HuH-7 (cell line): ENCODE measurements around the gene ARHGEF33.

Source experiments
- DNase-seq: peaks from one replicate; pipeline ENCODE4 v3.0.0; 2011; ENCODE audit warnings: low spot score

The ARHGEF33 gene

DNA sequence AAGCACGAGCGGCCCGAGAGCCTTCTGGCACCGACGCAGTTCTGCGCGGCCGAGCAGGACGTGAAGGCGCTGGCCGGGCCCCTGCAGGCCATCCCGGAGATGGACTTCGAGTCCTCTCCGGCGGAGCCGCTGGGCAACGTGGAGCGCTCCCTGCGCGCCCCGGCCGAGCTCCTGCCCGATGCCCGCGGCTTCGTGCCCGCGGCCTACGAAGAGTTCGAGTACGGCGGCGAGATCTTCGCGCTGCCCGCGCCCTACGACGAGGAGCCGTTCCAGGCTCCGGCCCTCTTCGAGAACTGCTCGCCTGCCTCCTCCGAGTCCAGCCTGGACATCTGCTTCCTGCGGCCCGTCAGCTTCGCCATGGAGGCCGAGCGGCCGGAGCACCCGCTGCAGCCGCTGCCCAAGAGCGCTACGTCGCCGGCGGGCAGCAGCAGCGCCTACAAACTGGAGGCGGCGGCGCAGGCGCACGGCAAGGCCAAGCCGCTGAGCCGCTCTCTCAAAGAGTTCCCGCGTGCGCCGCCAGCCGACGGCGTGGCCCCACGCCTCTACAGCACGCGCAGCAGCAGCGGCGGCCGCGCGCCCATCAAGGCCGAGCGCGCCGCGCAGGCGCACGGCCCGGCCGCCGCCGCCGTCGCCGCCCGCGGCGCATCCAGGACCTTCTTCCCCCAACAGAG lies 70.4 kb downstream of the ARHGEF33 start:
- DNase-seq = no peak

GRCh38 chr2:38960609-38961320 lies 71.1 kb downstream of the ARHGEF33 start:
- no peak for DNase-seq

- no peak for DNase-seq
Measured at GRCh38 chr2:38966006-38966405, 76.3 kb downstream of the ARHGEF33 start.

DNA sequence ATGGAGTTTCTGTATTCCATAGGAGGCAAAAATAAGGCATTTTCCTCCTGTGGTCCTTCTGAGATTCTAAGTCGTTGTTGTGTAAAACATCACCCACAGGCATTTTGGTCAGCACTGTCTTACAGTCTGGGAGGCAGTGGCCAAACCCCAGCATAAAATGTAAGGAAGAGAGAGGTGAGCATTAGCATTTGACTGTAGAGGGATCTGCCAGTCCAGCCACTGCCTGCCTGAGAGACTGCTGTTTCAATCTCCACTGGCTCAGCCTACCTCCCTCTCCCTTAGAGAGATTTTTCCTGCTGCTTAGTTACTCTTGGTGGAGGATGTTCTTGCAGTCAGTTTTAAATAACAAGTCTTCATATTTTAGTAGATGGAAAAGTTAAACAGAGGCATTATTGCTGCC lies 77.0 kb downstream of the ARHGEF33 start:
- no peak for DNase-seq

- no peak for DNase-seq
Measured at GRCh38 chr2:38968021-38968420, 78.3 kb downstream of the ARHGEF33 start.

GRCh38 chr2:38971377-38971776 lies 81.7 kb downstream of the ARHGEF33 start:
- no peak for DNase-seq

- DNase-seq = no peak
Measured at GRCh38 chr2:38973266-38973665, 83.6 kb downstream of the ARHGEF33 start.

DNA sequence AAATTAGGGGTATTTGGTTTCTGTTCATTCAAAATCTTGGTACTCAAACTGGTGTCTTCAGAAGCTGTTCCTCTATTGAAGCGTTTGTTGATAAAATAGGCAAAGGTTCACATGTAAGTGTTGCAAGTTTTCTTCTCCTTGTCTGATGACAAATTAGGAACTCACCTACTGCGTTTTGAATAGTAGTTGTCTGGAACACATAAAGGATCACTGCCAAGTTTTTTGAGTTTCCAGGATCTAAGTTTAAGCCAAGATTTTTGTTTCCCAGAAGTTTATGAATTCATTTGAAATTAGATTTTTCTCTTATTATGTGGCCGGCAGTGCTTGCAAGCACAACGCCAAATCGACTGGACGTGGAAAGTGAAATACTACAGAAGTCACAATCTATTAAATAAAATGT lies 85.4 kb downstream of the ARHGEF33 start:
- no peak for DNase-seq

DNA sequence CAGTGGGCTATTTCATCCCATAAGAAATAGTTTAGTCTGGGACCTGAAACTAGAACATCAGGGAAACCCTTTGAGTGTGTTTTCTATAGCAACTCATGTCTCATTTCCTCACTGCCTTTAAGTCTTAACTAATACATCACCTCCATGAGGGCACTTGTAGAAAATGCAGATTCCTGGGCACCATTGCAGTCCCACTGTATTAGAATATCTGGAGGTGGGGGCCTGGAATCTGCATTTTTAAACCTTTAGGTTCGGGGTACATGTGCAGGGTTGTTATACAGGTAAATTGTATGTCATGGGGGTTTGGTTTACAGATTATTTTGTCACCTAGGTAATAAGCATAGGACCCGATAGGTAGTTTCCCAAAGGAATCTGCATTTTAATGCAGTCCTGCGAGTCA lies 87.4 kb downstream of the ARHGEF33 start:
- DNase-seq = no peak

DNA sequence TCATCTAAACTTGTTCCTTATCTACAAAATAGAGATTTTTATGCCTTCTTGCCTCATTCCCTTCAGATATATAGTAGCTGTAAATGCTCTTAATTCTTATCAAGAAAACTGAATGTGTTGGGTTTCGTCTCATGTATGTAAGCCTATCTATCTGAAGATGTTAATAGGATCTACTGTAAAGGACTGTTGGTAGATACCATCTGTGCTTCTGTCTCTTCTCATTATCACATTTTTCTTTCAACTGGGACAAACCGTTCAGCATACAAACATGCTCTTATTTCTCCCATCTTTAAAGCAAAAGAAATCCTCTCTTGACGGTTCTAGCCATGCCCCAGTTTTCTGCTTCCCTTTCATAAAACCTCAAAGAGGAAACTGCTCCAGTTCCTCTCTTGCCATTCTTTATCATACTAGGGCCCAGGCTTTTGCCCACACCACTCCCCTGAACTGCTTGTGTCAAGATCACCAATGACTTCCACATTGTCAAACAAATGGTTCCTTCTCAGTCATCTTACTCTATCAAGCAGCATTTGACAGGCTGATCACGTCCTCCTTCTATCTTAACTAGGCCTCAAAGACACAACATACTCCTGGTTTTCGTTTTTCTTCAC lies 88.7 kb downstream of the ARHGEF33 start:
- no peak for DNase-seq

GRCh38 chr2:38978908-38979307 lies 89.2 kb downstream of the ARHGEF33 start:
- DNase-seq = no peak

GRCh38 chr2:38981003-38981669 lies 91.5 kb downstream of the ARHGEF33 start:
- no peak for DNase-seq

DNA sequence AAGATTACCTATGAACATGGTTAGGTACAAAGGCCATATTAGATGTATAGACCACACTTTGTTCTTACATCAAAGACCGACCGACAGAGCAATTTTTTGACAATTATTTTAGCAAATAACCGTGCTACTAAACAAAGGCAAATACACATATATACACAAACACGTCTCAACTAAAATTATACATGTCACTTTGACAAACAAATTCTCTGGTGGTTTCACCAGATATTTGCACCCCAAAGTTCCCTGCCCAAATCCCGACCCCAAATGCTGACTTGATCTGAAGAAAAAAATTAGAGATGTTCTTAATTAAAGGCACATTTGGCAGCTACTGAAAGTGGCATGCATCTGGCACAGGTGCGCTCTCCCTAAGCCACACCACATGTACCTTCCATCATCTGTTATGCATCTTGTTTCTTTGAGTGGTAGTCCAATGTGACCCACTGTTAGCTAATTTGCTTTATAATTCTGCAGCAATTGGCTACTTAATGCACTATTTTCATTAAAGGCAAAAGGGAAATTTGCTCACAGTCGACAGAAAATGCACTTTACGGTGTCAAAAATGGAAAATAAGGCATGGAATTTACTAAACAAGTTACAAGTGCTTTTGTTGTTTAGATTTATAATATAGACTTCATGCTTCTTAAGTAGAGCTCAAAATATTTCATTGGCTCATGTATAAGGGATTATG lies 92.1 kb downstream of the ARHGEF33 start:
- no peak for DNase-seq

GRCh38 chr2:38982498-38982897 lies 92.8 kb downstream of the ARHGEF33 start:
- DNase-seq = no peak

DNA sequence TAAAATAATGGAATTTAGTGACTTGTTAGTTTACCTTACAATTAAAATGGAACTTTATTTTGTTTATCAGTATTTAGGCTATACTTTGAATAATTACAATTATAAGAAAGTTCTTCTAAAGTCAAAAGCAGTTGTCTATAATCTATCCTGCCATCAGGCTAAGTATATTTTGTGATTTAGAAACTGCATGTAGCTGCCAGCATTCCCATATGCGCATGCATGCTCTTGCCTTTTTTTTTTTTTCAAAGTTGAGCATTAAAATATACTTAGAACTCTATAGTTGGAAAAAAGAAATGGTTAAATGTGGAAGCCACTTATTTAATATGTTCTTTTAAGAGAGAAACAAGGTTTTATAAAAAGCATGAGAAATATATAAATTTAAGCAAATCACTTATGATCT lies 99.0 kb downstream of the ARHGEF33 start:
- no peak for DNase-seq

- DNase-seq = no peak
Measured at GRCh38 chr2:38991899-38992298, 102.2 kb downstream of the ARHGEF33 start.

GRCh38 chr2:38997781-38998180 lies 108.1 kb downstream of the ARHGEF33 start:
- DNase-seq = no peak

DNA sequence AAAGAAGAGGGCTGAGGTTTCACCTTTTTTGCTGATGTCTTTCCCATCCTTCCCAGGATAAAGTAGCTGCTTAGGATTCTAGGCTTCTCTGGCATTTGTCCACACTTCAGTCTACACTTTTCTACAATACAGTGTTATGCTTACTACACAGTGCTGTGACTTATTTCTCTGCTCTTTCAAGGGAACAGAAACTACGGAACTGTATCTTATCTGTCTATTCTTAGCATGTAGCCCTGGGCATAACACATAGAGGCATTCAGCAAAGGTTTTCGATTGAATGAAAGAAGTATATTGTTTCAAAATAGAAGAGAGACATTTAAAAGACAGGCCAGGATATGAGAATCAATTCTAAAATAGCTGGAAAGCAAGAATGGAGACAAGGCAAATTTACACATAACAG lies 110.9 kb downstream of the ARHGEF33 start:
- no peak for DNase-seq

- no peak for DNase-seq
Measured at GRCh38 chr2:39007875-39008504, 118.3 kb downstream of the ARHGEF33 start.

DNA sequence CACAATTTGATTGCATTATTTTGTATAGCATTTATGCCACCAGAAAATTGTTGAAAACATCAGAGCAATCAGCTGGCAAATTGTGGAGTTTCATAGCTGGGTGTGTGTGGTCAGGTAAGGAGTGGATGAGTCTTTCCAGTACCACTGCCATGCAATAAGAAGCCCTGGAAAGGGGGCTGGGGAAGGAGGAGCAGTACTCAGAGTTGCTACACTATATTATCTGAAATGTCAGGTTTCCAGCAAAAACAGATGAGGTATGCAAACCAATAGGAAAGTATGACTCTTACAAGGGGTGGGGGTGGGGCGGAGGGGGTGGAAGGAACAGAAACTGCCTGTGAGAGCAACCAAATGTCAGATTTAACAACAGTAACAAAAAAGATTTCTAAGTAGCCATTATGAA lies 119.0 kb downstream of the ARHGEF33 start:
- DNase-seq = no peak

DNA sequence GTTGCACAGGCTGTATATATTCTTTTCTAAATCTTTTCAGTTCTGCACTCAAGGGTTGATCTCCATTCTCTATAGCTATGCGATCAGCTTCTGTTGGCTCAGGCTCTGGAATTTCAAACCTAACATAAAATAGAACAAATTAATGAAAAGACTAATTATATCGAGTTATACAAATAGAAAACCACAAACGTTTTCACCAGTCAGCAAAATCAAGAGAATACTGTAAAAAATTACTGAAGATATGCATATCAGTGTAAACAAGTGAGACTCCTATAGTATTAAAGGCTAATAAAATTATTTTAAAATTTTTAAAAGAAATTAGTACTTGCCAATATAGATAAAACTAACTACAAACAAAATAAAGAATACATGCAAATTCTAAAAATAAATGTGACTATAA lies 124.2 kb downstream of the ARHGEF33 start:
- no peak for DNase-seq

DNA sequence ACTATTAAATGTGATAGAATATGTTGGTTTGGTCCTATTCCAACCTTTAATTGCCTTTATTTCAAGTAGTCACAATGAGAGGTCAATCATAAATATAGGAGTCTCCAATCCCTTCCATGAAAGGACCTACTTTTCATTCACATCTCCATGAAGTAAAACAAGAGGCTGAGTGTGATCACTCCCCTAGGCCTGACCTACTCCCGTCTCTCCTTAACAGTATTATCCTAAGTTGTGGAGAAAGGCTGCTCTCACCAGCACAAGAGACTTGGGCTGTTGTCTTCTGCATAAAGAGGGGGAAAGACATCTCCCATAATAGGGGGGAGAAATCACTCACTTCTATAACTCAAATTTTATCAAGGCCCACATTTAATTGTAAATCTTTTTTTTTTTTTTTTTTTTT lies 125.7 kb downstream of the ARHGEF33 start:
- DNase-seq = no peak
